Measurements from ENCODE around the gene EEF1A1.

DNA sequence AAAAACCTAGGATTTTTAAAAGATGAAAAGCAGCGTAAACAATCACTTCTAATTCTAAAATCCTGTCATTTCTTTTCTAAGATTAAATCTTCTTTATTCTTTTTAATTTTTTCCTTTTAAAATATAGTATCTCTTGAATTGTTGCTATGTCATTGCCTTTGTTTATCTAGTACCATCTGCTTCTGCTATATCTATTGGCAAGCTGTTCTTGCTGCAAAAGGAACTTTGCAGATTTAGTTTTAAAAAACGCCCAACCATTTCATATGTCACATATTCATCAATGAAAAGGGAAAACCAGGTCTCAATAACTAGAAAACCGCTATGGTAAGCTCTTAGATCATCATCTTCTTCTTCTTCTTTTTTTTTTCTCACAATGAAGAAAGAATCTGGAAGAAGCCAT is 11.5 kb upstream of the EEF1A1 start:
- TF ChIP-seq, protein P1, sequence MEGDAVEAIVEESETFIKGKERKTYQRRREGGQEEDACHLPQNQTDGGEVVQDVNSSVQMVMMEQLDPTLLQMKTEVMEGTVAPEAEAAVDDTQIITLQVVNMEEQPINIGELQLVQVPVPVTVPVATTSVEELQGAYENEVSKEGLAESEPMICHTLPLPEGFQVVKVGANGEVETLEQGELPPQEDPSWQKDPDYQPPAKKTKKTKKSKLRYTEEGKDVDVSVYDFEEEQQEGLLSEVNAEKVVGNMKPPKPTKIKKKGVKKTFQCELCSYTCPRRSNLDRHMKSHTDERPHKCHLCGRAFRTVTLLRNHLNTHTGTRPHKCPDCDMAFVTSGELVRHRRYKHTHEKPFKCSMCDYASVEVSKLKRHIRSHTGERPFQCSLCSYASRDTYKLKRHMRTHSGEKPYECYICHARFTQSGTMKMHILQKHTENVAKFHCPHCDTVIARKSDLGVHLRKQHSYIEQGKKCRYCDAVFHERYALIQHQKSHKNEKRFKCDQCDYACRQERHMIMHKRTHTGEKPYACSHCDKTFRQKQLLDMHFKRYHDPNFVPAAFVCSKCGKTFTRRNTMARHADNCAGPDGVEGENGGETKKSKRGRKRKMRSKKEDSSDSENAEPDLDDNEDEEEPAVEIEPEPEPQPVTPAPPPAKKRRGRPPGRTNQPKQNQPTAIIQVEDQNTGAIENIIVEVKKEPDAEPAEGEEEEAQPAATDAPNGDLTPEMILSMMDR (IDR thresholded peaks at IDR 0.05), result no peak
- TF ChIP-seq POLR2A (IDR thresholded peaks at IDR 0.05), result no peak

Data from adrenal gland (tissue), 5 donors.